22Rv1 (cell line): ENCODE data around the gene IRS2.

ENCODE experiments used
- H3K27ac ChIP-seq: fragments of 450-650 bp; 2 replicates; pipeline ENCODE4 v1.5.1; 2017
- ZFX ChIP-seq: fragments of 450-650 bp; IDR thresholded peaks from 2 replicates; pipeline ENCODE4 v1.6.1; 2017; ENCODE audit warnings: antibody characterized with exemption, borderline replicate concordance
- TF ChIP-seq, protein P1 (sequence below): fragments of 450-650 bp; IDR thresholded peaks from 2 replicates; pipeline ENCODE4 v1.5.1; 2017; ENCODE audit warnings: mild to moderate bottlenecking

IRS2 gene

DNA sequence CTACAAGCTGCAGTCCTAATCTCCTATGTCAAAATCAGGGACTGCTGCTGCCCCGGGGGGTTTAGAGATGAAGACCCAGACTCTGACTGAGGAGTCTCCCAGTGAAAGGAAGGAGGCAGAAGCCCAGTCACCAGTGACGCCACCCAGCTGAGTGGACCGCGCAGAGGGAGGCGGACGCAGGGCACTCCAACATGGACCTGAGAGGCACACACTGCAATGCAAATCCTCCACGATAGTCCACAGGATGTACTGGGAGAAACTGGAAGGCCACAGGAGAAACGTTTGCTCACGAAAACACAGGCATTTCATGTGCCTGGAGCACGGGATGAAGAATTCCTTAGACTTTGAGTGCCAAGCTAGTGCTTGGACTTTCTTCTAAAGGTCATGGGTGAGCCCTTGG lies 58.3 kb downstream of the IRS2 start:
- no peak for TF ChIP-seq ZFX
- TF ChIP-seq, protein P1, sequence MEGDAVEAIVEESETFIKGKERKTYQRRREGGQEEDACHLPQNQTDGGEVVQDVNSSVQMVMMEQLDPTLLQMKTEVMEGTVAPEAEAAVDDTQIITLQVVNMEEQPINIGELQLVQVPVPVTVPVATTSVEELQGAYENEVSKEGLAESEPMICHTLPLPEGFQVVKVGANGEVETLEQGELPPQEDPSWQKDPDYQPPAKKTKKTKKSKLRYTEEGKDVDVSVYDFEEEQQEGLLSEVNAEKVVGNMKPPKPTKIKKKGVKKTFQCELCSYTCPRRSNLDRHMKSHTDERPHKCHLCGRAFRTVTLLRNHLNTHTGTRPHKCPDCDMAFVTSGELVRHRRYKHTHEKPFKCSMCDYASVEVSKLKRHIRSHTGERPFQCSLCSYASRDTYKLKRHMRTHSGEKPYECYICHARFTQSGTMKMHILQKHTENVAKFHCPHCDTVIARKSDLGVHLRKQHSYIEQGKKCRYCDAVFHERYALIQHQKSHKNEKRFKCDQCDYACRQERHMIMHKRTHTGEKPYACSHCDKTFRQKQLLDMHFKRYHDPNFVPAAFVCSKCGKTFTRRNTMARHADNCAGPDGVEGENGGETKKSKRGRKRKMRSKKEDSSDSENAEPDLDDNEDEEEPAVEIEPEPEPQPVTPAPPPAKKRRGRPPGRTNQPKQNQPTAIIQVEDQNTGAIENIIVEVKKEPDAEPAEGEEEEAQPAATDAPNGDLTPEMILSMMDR: no peak
- H3K27ac ChIP-seq: no peak overlapping the region

DNA sequence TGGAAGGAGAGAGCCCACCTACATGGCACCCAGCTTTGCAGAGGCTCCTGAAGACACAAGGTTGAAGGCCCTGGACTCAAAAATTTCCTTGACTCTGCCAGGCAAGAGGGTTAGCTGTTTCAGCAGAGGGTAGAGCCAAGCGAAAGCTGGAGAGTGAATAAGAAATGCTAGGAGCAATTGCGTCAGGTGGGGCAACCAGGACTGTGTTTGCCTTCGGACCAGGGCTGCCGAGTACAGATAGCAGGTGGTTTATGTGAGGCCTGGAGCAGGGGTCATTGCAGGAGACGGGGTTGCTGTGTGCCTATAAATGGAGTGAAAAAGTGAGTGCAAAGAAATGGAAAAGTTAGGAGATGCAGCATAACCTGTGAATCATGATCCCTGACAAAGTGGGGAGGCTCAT lies 59.1 kb downstream of the IRS2 start:
- TF ChIP-seq ZFX: no peak
- TF ChIP-seq, protein P1: no peak
- H3K27ac ChIP-seq: no peak overlapping the region

DNA sequence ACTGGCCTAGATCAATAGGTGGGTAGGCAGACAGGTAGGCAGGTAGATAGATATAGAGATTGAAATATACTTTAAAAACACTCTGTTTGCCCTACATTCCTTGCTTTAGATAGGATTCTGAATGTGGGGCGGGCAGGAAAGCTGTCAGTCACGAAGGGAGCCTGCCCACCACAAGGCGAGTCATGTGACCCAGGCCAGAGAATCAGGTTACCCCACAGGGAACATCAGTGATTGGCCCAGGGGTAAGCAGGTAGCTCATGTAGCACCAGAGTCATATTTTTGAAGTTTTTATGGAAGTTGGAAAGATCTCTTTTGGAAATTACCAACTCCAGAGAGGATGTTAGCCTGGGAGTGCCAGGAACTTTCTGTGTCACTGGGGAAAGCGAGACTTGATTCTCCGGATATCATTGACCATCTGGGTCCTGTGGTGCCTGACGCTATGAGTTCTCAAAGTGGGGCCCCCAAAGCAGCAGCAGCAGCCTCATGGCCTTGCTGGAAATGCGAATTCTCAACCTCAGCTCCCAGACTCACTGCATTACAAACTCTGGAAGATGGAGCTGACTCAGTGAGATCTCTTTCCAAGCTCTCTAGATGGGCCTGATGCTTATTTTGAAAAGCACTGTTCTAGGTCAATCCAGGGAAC lies 60.3 kb downstream of the IRS2 start:
- no peak for TF ChIP-seq ZFX
- TF ChIP-seq, protein P1: no peak
- H3K27ac ChIP-seq: no peak overlapping the region

DNA sequence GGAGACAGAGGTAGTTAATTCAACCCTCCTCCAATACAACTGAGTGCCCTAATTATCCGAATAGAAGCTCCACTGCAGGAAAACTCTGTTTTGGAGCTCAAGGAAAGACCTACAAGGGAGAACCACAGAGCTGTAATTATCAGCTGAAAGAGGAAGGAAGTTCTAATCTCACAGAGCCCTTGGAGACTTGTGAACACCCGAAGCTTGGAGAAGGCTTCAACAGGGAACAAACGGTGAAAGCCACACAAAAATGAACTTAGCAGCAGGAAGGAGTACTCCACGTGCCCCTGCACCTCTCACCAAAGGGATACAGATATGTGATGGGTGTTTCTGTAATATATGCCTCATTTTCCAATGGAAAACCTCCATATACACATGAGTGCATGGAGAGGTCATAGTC lies 61.1 kb downstream of the IRS2 start:
- no peak overlapping the region for H3K27ac ChIP-seq
- TF ChIP-seq, protein P1: no peak
- TF ChIP-seq ZFX: no peak

DNA sequence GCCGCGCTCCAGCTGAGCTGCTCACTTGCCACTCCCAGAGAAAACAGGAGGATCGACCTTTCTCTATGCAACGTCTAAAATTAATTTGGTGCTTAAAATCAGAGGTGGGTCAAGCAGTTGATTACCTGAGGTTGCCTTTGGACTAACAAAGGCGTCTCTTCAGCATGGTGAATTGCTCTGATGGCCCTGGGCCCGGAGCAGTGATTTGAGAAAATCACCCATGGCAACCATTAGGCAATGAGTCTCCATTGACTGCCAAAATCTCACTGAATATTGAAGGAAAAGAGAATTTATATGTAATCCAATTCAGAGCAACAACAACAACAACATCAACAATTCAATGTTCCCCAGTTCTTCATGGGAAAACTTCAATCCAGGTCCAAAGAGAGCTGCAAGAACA lies 61.8 kb downstream of the IRS2 start:
- TF ChIP-seq, protein P1: no peak
- TF ChIP-seq ZFX: no peak

DNA sequence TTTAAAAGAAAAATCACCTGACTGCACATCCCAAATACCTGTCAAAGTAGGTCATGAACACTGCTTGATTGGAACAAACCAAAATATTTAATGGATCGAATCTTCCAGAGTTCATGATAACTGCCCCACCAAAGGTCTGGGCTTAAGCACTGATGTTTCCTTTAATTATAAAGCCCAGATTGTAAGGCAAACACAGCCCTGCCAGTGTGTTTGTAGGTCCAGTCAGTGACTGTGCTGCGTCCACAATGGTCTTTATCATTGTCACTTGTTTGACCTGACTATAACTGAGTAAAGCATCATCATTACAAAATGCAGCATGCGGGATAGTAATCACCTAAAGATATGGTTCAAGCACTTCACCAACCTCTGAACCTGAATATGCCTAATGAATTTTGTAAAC lies 63.3 kb downstream of the IRS2 start:
- no peak overlapping the region for H3K27ac ChIP-seq
- TF ChIP-seq, protein P1: no peak
- no peak for TF ChIP-seq ZFX

More for the DNA sequence above, 61.8 kb downstream of the IRS2 start:
- H3K27ac ChIP-seq: no peak overlapping the region

DNA sequence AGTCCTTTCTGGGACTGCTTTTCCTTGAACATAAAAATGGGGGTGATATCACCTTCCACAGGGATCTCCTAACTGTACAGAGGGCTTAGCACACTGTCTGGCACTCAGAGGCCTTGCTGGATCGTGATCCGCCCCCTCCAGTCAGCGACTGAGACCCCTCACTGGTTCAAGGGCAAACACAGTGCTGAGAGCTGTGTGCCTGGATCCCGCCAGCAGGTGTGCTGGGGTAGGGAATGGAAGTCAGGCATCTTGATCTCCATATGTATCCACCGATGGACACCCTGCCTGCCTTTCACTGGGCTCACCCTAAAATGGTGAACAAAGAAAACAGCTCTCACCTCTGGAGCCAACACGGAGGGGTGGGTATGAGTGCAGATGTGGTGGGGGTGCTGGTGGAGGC lies 64.3 kb downstream of the IRS2 start:
- no peak overlapping the region for H3K27ac ChIP-seq
- TF ChIP-seq ZFX: no peak
- TF ChIP-seq, protein P1: no peak
